ENCODE results near the gene IDH3G. TPM values are rescaled to one million over a fixed set of nuclear protein-coding genes. Genes with fewer than 3 reads are reported as not detected.

IDH3G gene
- total RNA-seq, 2 experiments from 2014 or later = 51.8 to 52.5 TPM

- Histone ChIP-seq H3K4me3 (ENCODE audit: low read depth, low read length, poor library complexity, severe bottlenecking) (no peak overlapping the region), H4K20me1 (ENCODE audit: insufficient read depth, low read length) (no peaks in the 10 kb centered on the region), H3K4me2 (ENCODE audit: low read length) (no peak overlapping the region), H3K79me2 (ENCODE audit: insufficient read depth, low read depth, low read length) (no peaks in the 10 kb centered on the region), H3K27ac (ENCODE audit: low read depth, low read length, poor library complexity, severe bottlenecking) (no peak overlapping the region), H3K9me3 (ENCODE audit: low read length) (no peaks in the 10 kb centered on the region), H3K9me2 (ENCODE audit: insufficient read depth, low read length) (no peaks in the 10 kb centered on the region), H2AFZ (ENCODE audit: low read length) (no peak overlapping the region), H3K4me1 (ENCODE audit: insufficient read depth, low read length, poor library complexity, severe bottlenecking) (peaks cover 10% of the 10 kb centered on the region), H3K36me3 (ENCODE audit: insufficient read depth, low read length) (no peaks in the 10 kb centered on the region)
- intact Hi-C loops (cut with micrococcal nuclease; ENCODE audit: unreplicated experiment) = no loop called here
- TF ChIP-seq EZH2phosphoT487 (IDR thresholded peaks at IDR 0.05; ENCODE audit: borderline replicate concordance, low read depth, low read length) (no peak), CTCF (conservative IDR thresholded peaks at IDR 0.05; ENCODE audit: low read length) (no peak)
- no peak for DNase-seq (ENCODE audit: low spot score)
- no TSS peak for BruUV-seq (replicated peaks)
- ChIA-PET POLR2A (no interaction called here), CTCF (ENCODE audit: unreplicated experiment) (no interaction called here)
Measured at GRCh38 chrX:153736871-153737441, 57.2 kb downstream of the IDH3G start.

GRCh38 chrX:153736071-153736820 lies 57.9 kb downstream of the IDH3G start:
- no TSS peak for BruUV-seq (replicated peaks)
- no peak overlapping the region for H3K4me2 ChIP-seq (ENCODE audit: low read length)
- H3K9me3 ChIP-seq (ENCODE audit: low read length) = no peaks in the 10 kb centered on the region
- H2AFZ ChIP-seq (ENCODE audit: low read length) = no peak overlapping the region
- peaks cover 10% of the 10 kb centered on the region for H3K4me1 ChIP-seq (ENCODE audit: insufficient read depth, low read length, poor library complexity, severe bottlenecking)
- H3K27ac ChIP-seq (ENCODE audit: low read depth, low read length, poor library complexity, severe bottlenecking) = no peak overlapping the region
- no peak overlapping the region for H3K4me3 ChIP-seq (ENCODE audit: low read depth, low read length, poor library complexity, severe bottlenecking)
- H3K79me2 ChIP-seq (ENCODE audit: insufficient read depth, low read depth, low read length) = no peaks in the 10 kb centered on the region
- intact Hi-C loops (cut with micrococcal nuclease; ENCODE audit: unreplicated experiment) = no loop called here
- ChIA-PET POLR2A (interaction anchor here (0.7 to 1.4 kb wide), 2 partner anchors 9 to 586 kb away, joined by 4 read pairs; no protein-coding TSS in a partner anchor), CTCF (ENCODE audit: unreplicated experiment) (no interaction called here)
- no peaks in the 10 kb centered on the region for H3K9me2 ChIP-seq (ENCODE audit: insufficient read depth, low read length)
- H3K36me3 ChIP-seq (ENCODE audit: insufficient read depth, low read length) = no peaks in the 10 kb centered on the region; the same call in 1 of the 2 replicates
- DNase-seq (ENCODE audit: low spot score) = no peak
- TF ChIP-seq CTCF (conservative IDR thresholded peaks at IDR 0.05; ENCODE audit: low read length) (no peak), EZH2phosphoT487 (IDR thresholded peaks at IDR 0.05; ENCODE audit: borderline replicate concordance, low read depth, low read length) (no peak)
- H4K20me1 ChIP-seq (ENCODE audit: insufficient read depth, low read length) = no peaks in the 10 kb centered on the region

Other genes with a start within 250 kb of the IDH3G start
- gene CCNQ, start 195.2 kb downstream of the IDH3G start, total RNA-seq (2014; rRNA removed; shearing (Covaris generic)) = 20.6 and 29.7 TPM in 2 replicates
- 12.0 and 13.9 TPM in 2 replicates for gene CCNQ, start 195.2 kb downstream of the IDH3G start, total RNA-seq (2022)
- gene DUSP9, start 147.2 kb downstream of the IDH3G start, total RNA-seq (2014; rRNA removed; shearing (Covaris generic)) = not detected in 2 replicates
- gene DUSP9, start 147.2 kb downstream of the IDH3G start, total RNA-seq (2022) = not detected in 2 replicates
- 0.19 and 1.1 TPM in 2 replicates for gene PNCK, start 120.6 kb downstream of the IDH3G start, total RNA-seq (2014; rRNA removed; shearing (Covaris generic))
- gene PNCK, start 120.6 kb downstream of the IDH3G start, total RNA-seq (2022) = not detected in 2 replicates
- gene SLC6A8, start 106.4 kb downstream of the IDH3G start, total RNA-seq (2014; rRNA removed; shearing (Covaris generic)) = not detected in 2 replicates
- not detected in 2 replicates for gene SLC6A8, start 106.4 kb downstream of the IDH3G start, total RNA-seq (2022)
- 43.0 and 47.0 TPM in 2 replicates for gene BCAP31, start 70.0 kb downstream of the IDH3G start, total RNA-seq (2014; rRNA removed; shearing (Covaris generic))
- gene BCAP31, start 70.0 kb downstream of the IDH3G start, total RNA-seq (2022) = 69.3 and 72.0 TPM in 2 replicates
- 2.7 and 6.9 TPM in 2 replicates for gene ABCD1, start 69.5 kb downstream of the IDH3G start, total RNA-seq (2014; rRNA removed; shearing (Covaris generic))
- gene ABCD1, start 69.5 kb downstream of the IDH3G start, total RNA-seq (2022) = 8.8 TPM in 2 replicates
- not detected in 2 replicates for gene PLXNB3, start 30.1 kb downstream of the IDH3G start, total RNA-seq (2014; rRNA removed; shearing (Covaris generic))
- not detected in 2 replicates for gene PLXNB3, start 30.1 kb downstream of the IDH3G start, total RNA-seq (2022)
- gene SRPK3, start 13.3 kb downstream of the IDH3G start, total RNA-seq (2014; rRNA removed; shearing (Covaris generic)) = not detected in 2 replicates
- gene SRPK3, start 13.3 kb downstream of the IDH3G start, total RNA-seq (2022) = not detected in 2 replicates
- 121 and 165 TPM in 2 replicates for gene SSR4, start 293 bp upstream of the IDH3G start, total RNA-seq (2014; rRNA removed; shearing (Covaris generic))
- 156 and 186 TPM in 2 replicates for gene SSR4, start 293 bp upstream of the IDH3G start, total RNA-seq (2022)
- gene PDZD4, start 36.2 kb upstream of the IDH3G start, total RNA-seq (2014; rRNA removed; shearing (Covaris generic)) = not detected in 2 replicates
- gene PDZD4, start 36.2 kb upstream of the IDH3G start, total RNA-seq (2022) = not detected in 2 replicates
- gene L1CAM, start 91.8 kb upstream of the IDH3G start, total RNA-seq (2014; rRNA removed; shearing (Covaris generic)) = not detected in 2 replicates
- not detected in 2 replicates for gene L1CAM, start 91.8 kb upstream of the IDH3G start, total RNA-seq (2022)
- gene AVPR2, start 110.3 kb upstream of the IDH3G start, total RNA-seq (2014; rRNA removed; shearing (Covaris generic)) = 0.09 TPM in 1 of 2 replicates, not detected in the other
- gene AVPR2, start 110.3 kb upstream of the IDH3G start, total RNA-seq (2022) = 0.46 TPM in 1 of 2 replicates, not detected in the other
- 126 and 127 TPM in 2 replicates for gene ARHGAP4, start 131.9 kb upstream of the IDH3G start, total RNA-seq (2014; rRNA removed; shearing (Covaris generic))
- 119 and 128 TPM in 2 replicates for gene ARHGAP4, start 131.9 kb upstream of the IDH3G start, total RNA-seq (2022)
- gene NAA10, start 140.7 kb upstream of the IDH3G start, total RNA-seq (2014; rRNA removed; shearing (Covaris generic)) = 77.5 and 82.7 TPM in 2 replicates
- 90.5 and 105 TPM in 2 replicates for gene NAA10, start 140.7 kb upstream of the IDH3G start, total RNA-seq (2022)
- 2.8 and 3.6 TPM in 2 replicates for gene RENBP, start 150.3 kb upstream of the IDH3G start, total RNA-seq (2014; rRNA removed; shearing (Covaris generic))
- 6.2 and 6.8 TPM in 2 replicates for gene RENBP, start 150.3 kb upstream of the IDH3G start, total RNA-seq (2022)
- gene HCFC1, start 177.4 kb upstream of the IDH3G start, total RNA-seq (2014; rRNA removed; shearing (Covaris generic)) = 51.9 and 64.2 TPM in 2 replicates
- gene HCFC1, start 177.4 kb upstream of the IDH3G start, total RNA-seq (2022) = 134 TPM in 2 replicates
- 0.85 and 1.4 TPM in 2 replicates for gene TMEM187, start 178.4 kb upstream of the IDH3G start, total RNA-seq (2014; rRNA removed; shearing (Covaris generic))
- 3.2 and 4.5 TPM in 2 replicates for gene TMEM187, start 178.4 kb upstream of the IDH3G start, total RNA-seq (2022)
- gene IRAK1, start 225.5 kb upstream of the IDH3G start, total RNA-seq (2014; rRNA removed; shearing (Covaris generic)) = 56.8 and 75.5 TPM in 2 replicates
- 119 and 136 TPM in 2 replicates for gene IRAK1, start 225.5 kb upstream of the IDH3G start, total RNA-seq (2022)